ENCODE data around the gene EPS8L3. TPM values are rescaled to one million over a fixed set of nuclear protein-coding genes. Genes with fewer than 3 reads are reported as not detected.

EPS8L3 gene
- total RNA-seq, 1 experiment from 2014 or later: 46.6 TPM

DNA sequence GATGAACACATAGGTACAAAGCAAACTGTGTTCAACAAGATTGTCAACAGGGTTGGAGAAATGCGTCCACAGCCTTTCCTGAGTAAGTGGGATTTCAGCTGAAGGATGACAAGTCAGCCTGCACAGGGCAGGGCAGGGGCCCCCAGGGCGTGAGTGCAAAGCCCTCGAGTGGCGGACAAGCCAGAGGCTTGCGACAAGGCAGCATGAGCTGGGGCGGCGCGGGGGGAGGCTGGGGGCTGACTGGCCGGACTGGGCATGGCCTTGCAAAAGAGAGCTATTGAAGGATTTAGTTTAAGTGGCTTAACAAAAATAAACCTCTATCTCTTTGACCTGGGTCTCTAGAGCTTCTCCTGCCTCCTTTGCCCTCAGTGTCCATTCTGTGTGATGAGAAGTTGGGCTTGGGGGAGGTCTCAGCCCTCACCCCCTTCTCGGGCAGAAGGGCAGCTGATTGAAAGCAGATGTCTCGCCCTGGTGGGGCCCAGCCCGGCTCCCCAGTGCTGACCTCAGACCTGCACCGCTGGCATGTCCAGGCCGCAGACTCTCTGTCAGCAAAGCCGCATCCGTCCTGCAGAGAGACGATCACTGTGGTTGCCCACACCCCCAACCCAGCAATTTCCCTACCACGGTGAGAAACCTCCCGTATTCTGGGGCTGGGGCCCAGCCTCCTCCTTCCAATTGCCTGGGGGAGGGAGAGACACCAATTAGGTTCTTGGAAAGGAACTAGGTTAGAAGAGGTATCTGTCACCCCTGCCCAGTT is 24.3 kb upstream of the EPS8L3 start:
- peaks cover 51% of the 10 kb centered on the region for H3K4me1 Mint-ChIP-seq (ENCODE audit: low read depth, unreplicated experiment)
- H3K9me3 Mint-ChIP-seq (ENCODE audit: low read depth, unreplicated experiment): no peaks in the 10 kb centered on the region
- DNase-seq: no peak
- no peak for TF ChIP-seq CTCF (IDR thresholded peaks at IDR 0.05; ENCODE audit: unreplicated experiment)
- H3K27me3 Mint-ChIP-seq (ENCODE audit: unreplicated experiment): no peaks in the 10 kb centered on the region
- no peaks in the 10 kb centered on the region for H3K36me3 Mint-ChIP-seq (ENCODE audit: insufficient read depth, unreplicated experiment)
- H3K4me3 Mint-ChIP-seq (ENCODE audit: low read depth, unreplicated experiment): no peak overlapping the region
- BruUV-seq (replicated peaks): no TSS peak
- H3K27ac Mint-ChIP-seq (ENCODE audit: unreplicated experiment): no peak overlapping the region
- intact Hi-C loops (cut with micrococcal nuclease; ENCODE audit: unreplicated experiment): loop anchor here (10.0 kb wide), 1 partner anchor 127 kb away; the partner anchor contains the start of gene CSF1
- CTCF ChIA-PET: no interaction called here

- Mint-ChIP-seq H3K4me3 (ENCODE audit: low read depth, unreplicated experiment) (no peak overlapping the region), H3K36me3 (ENCODE audit: insufficient read depth, unreplicated experiment) (no peaks in the 10 kb centered on the region), H3K27me3 (ENCODE audit: unreplicated experiment) (no peaks in the 10 kb centered on the region), H3K27ac (ENCODE audit: unreplicated experiment) (no peak overlapping the region), H3K4me1 (ENCODE audit: low read depth, unreplicated experiment) (peaks cover 50% of the 10 kb centered on the region), H3K9me3 (ENCODE audit: low read depth, unreplicated experiment) (no peaks in the 10 kb centered on the region)
- DNase-seq: no peak
- no peak for TF ChIP-seq CTCF (IDR thresholded peaks at IDR 0.05; ENCODE audit: unreplicated experiment)
- CTCF ChIA-PET: interaction anchor here (2.1 kb wide), 1 partner anchor 197 kb away, joined by 10 read pairs; the partner anchor contains the start of gene AHCYL1
- BruUV-seq (replicated peaks): no TSS peak
- intact Hi-C loops (cut with micrococcal nuclease; ENCODE audit: unreplicated experiment): loop anchor here (10.0 kb wide), 1 partner anchor 127 kb away; the partner anchor contains the start of gene CSF1
These were observed 23.6 kb upstream of the EPS8L3 start for GRCh38 chr1:109787211-109787844.

DNA sequence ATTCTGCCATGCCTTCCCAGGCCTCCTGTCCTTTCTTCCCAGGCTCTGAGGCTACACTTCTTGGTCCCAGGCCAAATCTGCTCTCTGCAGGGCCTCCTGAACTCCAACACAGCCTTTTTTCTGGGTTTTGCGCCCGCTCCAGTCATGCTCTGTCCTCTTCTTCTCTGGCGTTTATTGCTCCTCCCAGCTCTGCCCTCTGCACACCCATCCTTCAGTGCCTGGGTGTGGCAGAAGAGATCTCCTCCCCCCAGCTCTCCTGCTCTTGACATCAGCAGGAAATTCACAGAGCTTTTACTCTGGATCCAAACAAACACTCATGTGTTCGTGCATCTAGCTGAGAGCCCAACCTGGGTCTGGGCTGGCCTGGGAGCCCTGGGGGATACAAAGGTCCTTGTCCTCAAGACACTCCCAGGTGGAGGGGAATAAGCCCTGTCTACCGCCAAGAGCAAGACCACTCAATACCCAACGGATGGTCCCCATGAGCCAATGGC is 22.9 kb upstream of the EPS8L3 start:
- Mint-ChIP-seq H3K4me3 (ENCODE audit: low read depth, unreplicated experiment) (no peak overlapping the region), H3K36me3 (ENCODE audit: insufficient read depth, unreplicated experiment) (no peaks in the 10 kb centered on the region), H3K27me3 (ENCODE audit: unreplicated experiment) (no peaks in the 10 kb centered on the region), H3K4me1 (ENCODE audit: low read depth, unreplicated experiment) (peaks cover 50% of the 10 kb centered on the region), H3K27ac (ENCODE audit: unreplicated experiment) (peak overlapping the region; percentile 42), H3K9me3 (ENCODE audit: low read depth, unreplicated experiment) (no peaks in the 10 kb centered on the region)
- no TSS peak for BruUV-seq (replicated peaks)
- intact Hi-C loops (cut with micrococcal nuclease; ENCODE audit: unreplicated experiment): loop anchor here (10.0 kb wide), 1 partner anchor 128 kb away; the partner anchor contains the start of gene CSF1
- DNase-seq: peak; percentile 38
- TF ChIP-seq CTCF (IDR thresholded peaks at IDR 0.05; ENCODE audit: unreplicated experiment): no peak
- CTCF ChIA-PET: interaction anchor here (1.0 to 2.1 kb wide), 2 partner anchors 9 to 198 kb away, joined by 3 to 10 read pairs; partner anchors contain the start of gene AHCYL1

DNA sequence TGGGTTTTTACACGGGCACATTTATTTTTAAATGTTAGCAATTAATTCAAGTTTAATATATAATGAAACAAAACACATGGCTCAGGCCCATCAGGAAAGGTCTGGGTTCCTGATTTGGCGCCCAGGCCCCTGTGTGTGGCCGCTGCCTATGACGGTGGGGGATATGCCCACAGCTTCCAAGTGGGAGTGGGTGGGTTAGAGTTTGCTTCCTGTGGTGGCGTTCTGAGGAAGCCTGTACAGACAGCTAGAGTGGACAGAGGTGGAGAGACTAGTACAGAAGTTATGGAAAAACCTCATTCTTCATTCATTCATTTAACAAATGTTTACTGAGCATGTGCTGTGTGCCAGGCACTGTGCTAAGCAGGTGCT is 22.4 kb upstream of the EPS8L3 start:
- no peak overlapping the region for H3K4me3 Mint-ChIP-seq (ENCODE audit: low read depth, unreplicated experiment)
- DNase-seq: no peak
- no peak for TF ChIP-seq CTCF (IDR thresholded peaks at IDR 0.05; ENCODE audit: unreplicated experiment)
- intact Hi-C loops (cut with micrococcal nuclease; ENCODE audit: unreplicated experiment): loop anchor here (10.0 kb wide), 1 partner anchor 129 kb away; the partner anchor contains the start of gene CSF1
- no peaks in the 10 kb centered on the region for H3K9me3 Mint-ChIP-seq (ENCODE audit: low read depth, unreplicated experiment)
- no peaks in the 10 kb centered on the region for H3K27me3 Mint-ChIP-seq (ENCODE audit: unreplicated experiment)
- H3K27ac Mint-ChIP-seq (ENCODE audit: unreplicated experiment): peak overlapping the region; percentile 42
- no peaks in the 10 kb centered on the region for H3K36me3 Mint-ChIP-seq (ENCODE audit: insufficient read depth, unreplicated experiment)
- peaks cover 50% of the 10 kb centered on the region for H3K4me1 Mint-ChIP-seq (ENCODE audit: low read depth, unreplicated experiment)
- CTCF ChIA-PET: interaction anchor here (1.0 to 2.1 kb wide), 2 partner anchors 9 to 198 kb away, joined by 3 to 10 read pairs; partner anchors contain the start of gene AHCYL1
- no TSS peak for BruUV-seq (replicated peaks)
